ENCODE measurements around the gene UQCR11. TPM values are rescaled to one million over a fixed set of nuclear protein-coding genes. Genes with fewer than 3 reads are reported as not detected.

UQCR11 gene
- total and polyA plus RNA-seq, 8 donors, result 40.5 to 89.4 (median 73.7) TPM

DNA sequence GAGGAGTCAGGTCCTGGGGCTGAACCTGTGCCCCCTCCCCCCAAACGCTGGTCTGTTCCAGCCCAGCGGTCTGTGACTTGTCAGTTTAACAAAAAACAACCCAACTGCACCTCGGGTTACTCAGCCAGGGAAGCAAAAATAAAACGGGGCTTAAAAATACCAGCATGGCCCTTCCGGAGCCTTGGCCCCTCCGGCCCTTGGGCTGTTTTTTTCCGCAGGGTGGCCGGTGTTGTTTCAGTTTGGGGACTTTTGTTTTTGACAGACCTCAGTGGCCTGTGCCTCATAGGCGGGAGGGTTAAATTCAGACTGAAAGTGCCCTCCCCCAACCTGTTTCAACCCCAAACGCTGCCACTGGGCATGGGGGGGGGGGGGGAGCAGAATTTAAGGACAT, 43.2 kb upstream of the UQCR11 start:
- ATAC-seq (no peak), FAIRE-seq (no peak), DNase-seq (no peak)
- intact Hi-C loops (cut with DNase I), result no loop called here
- TF ChIP-seq, protein P1, sequence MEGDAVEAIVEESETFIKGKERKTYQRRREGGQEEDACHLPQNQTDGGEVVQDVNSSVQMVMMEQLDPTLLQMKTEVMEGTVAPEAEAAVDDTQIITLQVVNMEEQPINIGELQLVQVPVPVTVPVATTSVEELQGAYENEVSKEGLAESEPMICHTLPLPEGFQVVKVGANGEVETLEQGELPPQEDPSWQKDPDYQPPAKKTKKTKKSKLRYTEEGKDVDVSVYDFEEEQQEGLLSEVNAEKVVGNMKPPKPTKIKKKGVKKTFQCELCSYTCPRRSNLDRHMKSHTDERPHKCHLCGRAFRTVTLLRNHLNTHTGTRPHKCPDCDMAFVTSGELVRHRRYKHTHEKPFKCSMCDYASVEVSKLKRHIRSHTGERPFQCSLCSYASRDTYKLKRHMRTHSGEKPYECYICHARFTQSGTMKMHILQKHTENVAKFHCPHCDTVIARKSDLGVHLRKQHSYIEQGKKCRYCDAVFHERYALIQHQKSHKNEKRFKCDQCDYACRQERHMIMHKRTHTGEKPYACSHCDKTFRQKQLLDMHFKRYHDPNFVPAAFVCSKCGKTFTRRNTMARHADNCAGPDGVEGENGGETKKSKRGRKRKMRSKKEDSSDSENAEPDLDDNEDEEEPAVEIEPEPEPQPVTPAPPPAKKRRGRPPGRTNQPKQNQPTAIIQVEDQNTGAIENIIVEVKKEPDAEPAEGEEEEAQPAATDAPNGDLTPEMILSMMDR (IDR thresholded peaks at IDR 0.05), result no peak
- H3K27me3 ChIP-seq, result no peaks in the 10 kb centered on the region
- H3K9me3 ChIP-seq, result no peaks in the 10 kb centered on the region
- H3K36me3 ChIP-seq, result no peaks in the 10 kb centered on the region
- H3K27ac ChIP-seq, result no peak overlapping the region
- WGBS, 2 donors, result 78 to 85% methylated on average over 10 of the region's 10 CpGs
- H3K4me3 ChIP-seq, result no peak overlapping the region
- peaks cover 0 to 4% (median 0%) of the 10 kb centered on the region in 3 donors for H3K4me1 ChIP-seq

DNA sequence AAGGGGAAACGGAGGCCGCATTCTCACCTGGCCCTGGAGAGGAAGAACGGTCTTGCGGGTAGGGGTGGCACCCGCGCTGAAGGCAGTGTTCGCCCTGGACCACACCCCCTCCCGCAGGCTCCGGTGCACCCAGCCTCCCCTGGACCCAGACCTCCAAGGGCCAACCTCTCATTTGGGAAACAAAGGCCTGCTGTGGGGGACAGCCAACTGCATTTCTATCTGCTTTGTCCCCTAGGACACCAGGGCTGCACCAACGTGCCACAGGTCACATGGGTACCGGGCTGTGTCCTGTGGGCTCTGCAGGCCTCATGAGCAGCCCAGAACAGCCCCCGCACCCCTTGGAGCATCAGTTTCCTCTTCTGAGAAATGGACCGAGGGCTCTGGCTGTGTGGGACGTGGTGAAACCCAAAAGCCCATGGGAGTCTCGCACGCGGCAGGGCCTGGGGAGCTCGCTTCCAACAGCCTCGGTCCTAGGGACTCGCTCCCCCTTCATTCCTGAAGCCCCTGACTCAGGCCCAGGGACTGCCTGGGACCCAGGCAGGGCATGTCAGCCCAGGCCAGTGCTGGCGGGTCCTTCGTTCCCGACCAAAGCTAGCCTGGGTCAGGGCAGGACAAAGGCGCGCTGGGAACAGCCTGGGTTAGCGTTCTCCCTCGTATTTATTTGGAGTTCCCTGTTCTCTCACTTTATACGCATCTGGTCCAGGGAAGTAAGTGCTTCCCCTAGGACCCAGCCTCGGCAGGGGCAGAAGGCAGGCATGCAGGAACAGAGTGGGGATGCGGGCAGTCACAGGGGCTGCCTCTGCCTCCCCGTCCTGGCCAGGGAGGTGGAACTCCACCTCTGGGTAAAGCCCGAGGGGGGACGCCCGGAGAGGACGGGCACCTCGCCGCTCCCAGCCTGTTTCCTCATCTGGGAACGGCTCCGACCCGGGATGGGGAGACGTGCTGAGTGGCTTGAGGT, 42.5 kb upstream of the UQCR11 start:
- no peaks in the 10 kb centered on the region for H3K36me3 ChIP-seq
- H3K27ac ChIP-seq, result no peak overlapping the region
- 92 to 94% methylated on average over 41 of the region's 41 CpGs for WGBS, 2 donors
- no peaks in the 10 kb centered on the region for H3K9me3 ChIP-seq
- no peak for ATAC-seq
- TF ChIP-seq, protein P1 (IDR thresholded peaks at IDR 0.05), result no peak
- intact Hi-C loops (cut with DNase I), result no loop called here
- DNase-seq, result peak in 1 of 6 donors; percentile 69
- peaks cover 0 to 4% (median 0%) of the 10 kb centered on the region in 3 donors for H3K4me1 ChIP-seq
- no peak overlapping the region for H3K4me3 ChIP-seq
- FAIRE-seq, result no peak
- H3K27me3 ChIP-seq, result no peaks in the 10 kb centered on the region

DNA sequence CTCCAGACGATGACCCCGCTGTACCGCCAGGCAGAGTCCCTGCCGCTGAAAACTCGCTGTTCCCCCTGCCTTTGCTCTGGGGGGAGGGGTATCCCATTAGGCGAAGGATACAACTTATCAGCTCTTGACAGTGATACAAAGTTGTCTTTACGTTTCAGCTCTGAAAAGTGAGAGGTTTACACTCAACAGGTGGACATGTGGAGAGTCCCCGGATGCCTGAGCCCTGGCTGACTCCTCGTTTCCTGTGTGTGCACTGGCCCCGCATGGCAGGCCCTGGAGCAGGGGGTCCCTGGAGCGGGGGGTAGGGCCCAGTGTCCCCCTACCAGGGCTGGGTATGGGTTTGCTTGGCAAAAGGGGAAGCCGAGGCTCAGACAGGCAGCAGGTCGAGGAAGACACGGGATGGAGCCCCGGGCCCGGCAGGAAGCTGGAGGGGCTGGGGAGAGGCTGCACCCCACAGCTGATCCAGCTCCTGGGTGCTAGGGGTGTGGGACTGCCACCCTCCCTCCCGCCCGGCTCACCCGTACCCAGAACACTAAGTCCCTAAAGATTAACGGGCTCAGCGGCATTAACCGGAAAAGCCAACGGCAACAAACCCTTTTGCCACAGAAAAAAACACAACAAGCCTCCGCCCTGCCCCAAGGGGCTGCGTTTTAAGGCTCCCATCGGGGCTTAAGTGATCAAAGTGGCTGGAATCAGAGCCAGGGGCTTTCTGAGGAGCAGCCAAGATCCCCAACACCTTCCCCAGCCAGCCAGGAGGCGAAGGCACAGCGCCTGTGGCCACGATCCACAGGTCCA, 41.6 kb upstream of the UQCR11 start:
- no peaks in the 10 kb centered on the region for H3K36me3 ChIP-seq
- 90 to 93% methylated on average over 29 of the region's 29 CpGs for WGBS, 2 donors
- ATAC-seq, result no peak

DNA sequence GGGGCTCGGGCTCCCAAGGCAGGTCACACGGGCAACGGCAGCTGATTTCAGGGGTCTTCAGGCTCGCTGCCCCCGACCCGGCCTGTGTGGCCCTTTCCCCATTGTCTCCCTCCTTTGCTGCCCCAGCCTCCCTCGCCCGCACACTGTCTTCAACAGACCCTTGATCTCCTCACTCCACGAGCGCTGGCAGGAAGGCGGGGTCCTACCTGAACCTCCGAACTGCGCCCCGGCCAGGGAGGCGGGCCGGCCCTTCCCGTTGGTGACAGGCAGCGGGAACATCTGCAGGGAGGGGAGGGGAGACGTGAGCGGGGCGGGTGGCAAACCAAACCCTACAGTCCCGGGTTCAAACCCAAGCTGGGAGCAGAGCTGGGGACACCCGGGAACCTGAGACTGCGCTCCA, 40.9 kb upstream of the UQCR11 start:
- no peak overlapping the region for H3K4me3 ChIP-seq
- ATAC-seq, result no peak
- H3K27ac ChIP-seq, result no peak overlapping the region
- H3K36me3 ChIP-seq, result no peaks in the 10 kb centered on the region
- H3K9me3 ChIP-seq, result no peaks in the 10 kb centered on the region
- no peaks in the 10 kb centered on the region for H3K27me3 ChIP-seq
- peaks cover 0 to 3% (median 0%) of the 10 kb centered on the region in 3 donors for H3K4me1 ChIP-seq
- peak in 2 of 6 donors; percentile 13 to 59 for DNase-seq
- TF ChIP-seq, protein P1 (IDR thresholded peaks at IDR 0.05), result no peak
- WGBS, 2 donors, result 91 to 93% methylated on average over 23 to 24 of the region's 24 CpGs
- no peak for FAIRE-seq
- intact Hi-C loops (cut with DNase I), result no loop called here

More for the DNA sequence above, 41.6 kb upstream of the UQCR11 start:
- Histone ChIP-seq H3K27me3 (no peaks in the 10 kb centered on the region), H3K4me1 (peaks cover 0 to 4% (median 0%) of the 10 kb centered on the region in 3 donors), H3K9me3 (no peaks in the 10 kb centered on the region), H3K27ac (no peak overlapping the region), H3K4me3 (no peak overlapping the region)
- no peak for FAIRE-seq
- intact Hi-C loops (cut with DNase I), result no loop called here
- DNase-seq, result peak in 1 of 6 donors; percentile 59
- TF ChIP-seq, protein P1 (IDR thresholded peaks at IDR 0.05), result no peak
